Activated CD4-positive, CD25-positive, alpha-beta regulatory T cell treated with anti-CD3 and anti-CD28 coated beads, Interleukin-2, amount 50 U/mL, for 24 hours (primary cell): ENCODE data around the gene TIAL1.
"Not testable (repeated sequence)": the region's sequence is repeated elsewhere in the genome, so short reads cannot be mapped to it uniquely, and the experiment has no call there.

ENCODE experiments used
- ATAC-seq, 2 donors: fragments of 150-1000 bp; cut with Tn5 transposase; one replicate each; pipeline ENCODE4 v1.10.0; 2021; ENCODE audit warnings: mild to moderate bottlenecking in 1 of 2, moderate library complexity in 1 of 2

Gene TIAL1

GRCh38 chr10:119611433-119611832 lies 14.7 kb upstream of the TIAL1 start:
- ATAC-seq, result no peak

GRCh38 chr10:119609516-119609915 lies 12.8 kb upstream of the TIAL1 start:
- ATAC-seq, result no peak

GRCh38 chr10:119608316-119609155 lies 11.8 kb upstream of the TIAL1 start:
- peak; percentile 49 to 56 for ATAC-seq

GRCh38 chr10:119604468-119604867 lies 7.7 kb upstream of the TIAL1 start:
- ATAC-seq, result no peak

DNA sequence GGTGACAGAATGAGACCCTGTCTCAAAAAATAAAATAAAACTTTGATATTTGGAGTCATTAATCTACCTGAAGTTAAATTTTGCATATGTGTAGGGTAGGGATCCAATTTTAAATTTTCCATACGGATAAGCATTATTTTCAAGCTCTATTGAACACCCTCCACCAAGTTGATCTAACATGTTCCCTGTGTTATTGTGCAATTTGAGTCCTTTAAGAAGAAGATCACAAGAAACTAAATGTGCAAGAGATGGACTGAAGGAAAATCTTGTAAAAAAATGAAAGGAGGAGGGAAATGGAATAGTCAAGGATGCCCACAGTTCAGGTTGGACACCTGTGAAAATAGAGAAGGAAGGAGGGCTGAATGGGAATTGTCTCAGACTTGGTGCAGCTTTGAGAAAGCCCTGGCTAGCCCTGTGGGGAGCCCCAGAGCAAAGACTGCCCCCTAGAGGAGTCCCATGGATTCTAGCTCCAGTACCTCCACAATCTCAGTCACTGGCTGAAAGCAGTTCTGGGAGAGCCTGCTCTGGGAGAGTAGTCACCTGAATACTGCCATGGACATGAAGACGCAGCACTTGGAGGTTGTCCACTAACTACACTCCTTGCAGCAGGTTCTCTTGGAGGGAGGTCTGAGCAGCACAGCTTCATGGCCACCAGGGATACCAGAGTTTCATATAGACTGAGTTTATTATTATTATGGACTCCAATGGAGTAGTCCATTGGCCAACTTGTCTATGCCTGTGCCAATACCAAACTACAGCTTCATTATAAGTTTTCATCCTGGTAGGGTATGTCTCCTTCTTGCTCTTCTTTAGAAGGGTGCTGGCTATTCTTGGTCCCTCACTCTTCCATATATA lies 5.7 kb upstream of the TIAL1 start:
- ATAC-seq, result peak in 1 of 2 donors; percentile 58

- ATAC-seq, result no peak
Measured at GRCh38 chr10:119598397-119598796, 1.6 kb upstream of the TIAL1 start.

GRCh38 chr10:119597405-119598186 lies 832 bp upstream of the TIAL1 start:
- no peak for ATAC-seq

DNA sequence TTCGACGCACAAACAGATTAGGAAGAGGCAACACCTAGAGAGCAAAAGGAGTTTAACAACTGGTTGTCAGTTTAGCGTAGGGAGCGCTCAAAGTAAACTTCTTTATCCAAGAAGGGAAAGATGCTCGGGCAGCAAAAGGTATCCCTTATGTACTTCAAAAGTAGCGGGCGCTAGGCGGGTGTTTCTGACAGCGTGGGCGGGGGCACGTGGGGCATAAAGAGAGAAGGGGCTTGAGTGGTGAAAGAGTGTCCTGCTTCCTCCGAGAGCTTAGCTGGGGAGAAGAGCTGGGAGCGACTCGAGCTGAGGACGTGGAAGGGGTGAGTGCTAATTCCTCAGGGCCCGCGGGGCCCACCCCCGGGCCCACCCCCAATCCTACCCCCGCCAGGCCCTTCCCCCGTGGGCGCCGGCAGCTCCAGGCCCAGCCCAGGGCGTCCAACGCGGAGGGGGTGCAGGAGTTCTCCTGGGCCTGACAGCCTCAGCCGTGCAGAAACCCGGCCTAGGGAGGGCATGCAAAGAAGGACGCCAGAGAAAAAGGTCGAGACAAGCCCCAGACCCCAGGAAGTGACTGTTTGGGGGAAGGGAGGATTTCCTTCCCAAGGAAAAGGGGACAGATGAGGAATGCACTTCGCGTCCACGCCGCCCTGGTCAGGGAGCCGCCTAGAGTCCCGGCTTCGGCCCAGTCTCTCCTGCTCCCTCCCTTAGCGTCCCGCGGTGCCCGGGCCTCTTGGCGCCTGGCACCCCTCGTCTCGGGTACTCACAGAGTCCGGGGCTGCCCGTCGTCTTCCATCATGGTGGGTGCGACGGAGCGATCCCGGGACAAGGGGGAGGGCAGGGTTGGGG lies 868 bp downstream of the TIAL1 start:
- peak; percentile 15 to 20 for ATAC-seq

DNA sequence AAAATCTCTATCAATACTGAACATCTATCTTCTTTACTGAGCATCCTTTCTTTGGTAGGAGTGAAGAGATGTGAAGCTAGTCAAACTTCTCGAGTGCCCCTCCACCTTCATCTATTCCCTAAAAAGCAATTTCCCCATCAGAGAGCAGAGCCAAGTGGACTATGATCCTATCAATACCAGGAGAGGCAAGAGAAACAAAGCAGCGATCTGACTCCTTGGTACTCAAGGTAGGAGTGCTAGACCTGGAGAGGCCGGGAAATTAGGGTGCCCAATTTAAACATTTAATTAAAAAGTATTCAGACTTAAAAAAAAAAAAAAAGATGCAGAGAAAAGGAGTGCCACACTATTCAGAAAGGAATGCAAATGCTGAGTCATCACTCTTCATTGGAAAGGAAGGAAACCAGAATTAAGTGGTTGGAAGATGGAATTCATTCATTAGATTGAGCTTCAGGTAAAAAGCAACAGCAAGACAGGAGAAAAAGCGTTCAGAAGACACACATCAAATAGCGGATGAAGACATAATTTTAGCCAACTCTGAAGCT lies 1.6 kb downstream of the TIAL1 start:
- ATAC-seq, result no peak

DNA sequence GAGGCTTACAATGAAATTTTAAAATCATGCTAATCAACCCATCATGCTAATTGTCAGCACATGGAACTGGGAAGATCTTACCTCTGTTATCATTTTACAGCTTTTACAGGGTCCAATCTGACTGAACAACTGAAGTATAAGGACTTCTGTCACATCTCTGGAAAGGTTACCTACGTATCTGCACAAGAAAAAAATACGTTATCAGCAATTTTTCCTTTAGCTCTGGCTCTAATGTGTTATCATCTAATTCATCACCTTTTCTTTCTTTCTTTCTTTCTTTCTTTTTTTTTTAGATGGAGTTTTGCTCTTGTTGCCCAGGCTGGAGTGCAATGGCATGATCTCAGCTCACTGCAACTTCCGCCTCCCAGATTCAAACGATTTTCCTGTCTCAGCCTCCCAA lies 8.7 kb downstream of the TIAL1 start:
- ATAC-seq, result no peak

DNA sequence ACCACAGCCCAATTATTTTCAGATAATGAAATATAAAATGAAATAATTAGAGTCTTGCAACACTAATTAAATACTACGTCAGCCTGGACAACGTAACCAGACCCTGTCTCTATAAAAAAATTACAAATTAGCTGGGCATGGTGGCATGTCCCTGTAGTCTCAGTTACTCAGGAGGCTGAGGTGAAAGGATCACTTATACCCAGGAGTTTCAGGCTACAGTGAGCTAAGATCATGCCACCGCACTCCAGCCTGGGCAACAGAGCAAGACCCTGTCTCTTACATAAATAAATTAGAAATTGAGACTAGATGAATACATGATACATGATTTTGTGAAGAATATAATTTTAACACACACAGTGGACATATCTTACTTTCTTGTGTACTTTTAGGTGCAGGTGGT lies 18.4 kb downstream of the TIAL1 start:
- no peak for ATAC-seq

GRCh38 chr10:119575991-119576390 lies 20.8 kb downstream of the TIAL1 start:
- no peak for ATAC-seq

GRCh38 chr10:119575506-119575905 lies 21.3 kb downstream of the TIAL1 start:
- ATAC-seq, result peak; percentile 38 to 63

DNA sequence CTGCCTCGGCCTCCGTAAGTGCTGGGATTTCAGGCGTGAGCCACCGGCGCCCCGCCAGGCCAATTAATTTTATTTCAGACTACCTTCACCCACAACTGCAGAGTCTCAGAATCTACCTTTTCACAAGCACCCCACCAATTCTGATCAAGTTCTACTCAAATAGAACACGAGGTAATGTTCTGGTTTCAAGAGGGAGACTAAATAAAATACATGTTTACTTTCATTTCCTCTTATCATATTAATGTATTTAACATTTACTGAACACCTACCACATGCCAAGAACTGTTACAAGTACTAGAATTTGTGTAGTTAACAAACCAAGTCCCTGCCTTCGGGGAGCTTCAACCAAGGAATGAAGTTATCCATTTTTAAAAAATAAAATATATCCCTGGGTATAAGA lies 28.8 kb downstream of the TIAL1 start:
- ATAC-seq, result no peak

- ATAC-seq, result no peak
Measured at GRCh38 chr10:119562097-119562496, 34.7 kb downstream of the TIAL1 start.

DNA sequence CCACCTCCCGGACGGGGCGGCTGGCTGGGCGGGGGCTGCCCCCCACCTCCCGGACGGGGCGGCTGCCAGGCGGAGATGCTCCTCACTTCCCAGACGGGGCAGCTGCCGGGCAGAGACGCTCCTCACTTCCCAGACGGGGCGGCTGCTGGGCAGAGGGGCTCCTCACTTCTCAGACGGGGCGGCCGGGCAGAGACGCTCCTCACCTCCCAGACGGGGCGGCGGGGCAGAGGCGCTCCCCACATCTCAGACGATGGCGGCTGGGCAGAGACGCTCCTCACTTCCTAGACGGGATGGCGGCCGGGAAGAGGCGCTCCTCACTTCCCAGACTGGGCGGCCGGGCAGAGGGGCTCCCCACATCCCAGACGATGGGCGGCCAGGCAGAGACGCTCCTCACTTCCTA lies 37.3 kb downstream of the TIAL1 start:
- ATAC-seq, result not testable (repeated sequence)

GRCh38 chr10:119556081-119556480 lies 40.7 kb downstream of the TIAL1 start:
- ATAC-seq, result not testable (repeated sequence)

- ATAC-seq, result no peak
Measured at GRCh38 chr10:119555178-119555784, 41.5 kb downstream of the TIAL1 start.

- no peak for ATAC-seq
Measured at GRCh38 chr10:119550827-119551226, 45.9 kb downstream of the TIAL1 start.

DNA sequence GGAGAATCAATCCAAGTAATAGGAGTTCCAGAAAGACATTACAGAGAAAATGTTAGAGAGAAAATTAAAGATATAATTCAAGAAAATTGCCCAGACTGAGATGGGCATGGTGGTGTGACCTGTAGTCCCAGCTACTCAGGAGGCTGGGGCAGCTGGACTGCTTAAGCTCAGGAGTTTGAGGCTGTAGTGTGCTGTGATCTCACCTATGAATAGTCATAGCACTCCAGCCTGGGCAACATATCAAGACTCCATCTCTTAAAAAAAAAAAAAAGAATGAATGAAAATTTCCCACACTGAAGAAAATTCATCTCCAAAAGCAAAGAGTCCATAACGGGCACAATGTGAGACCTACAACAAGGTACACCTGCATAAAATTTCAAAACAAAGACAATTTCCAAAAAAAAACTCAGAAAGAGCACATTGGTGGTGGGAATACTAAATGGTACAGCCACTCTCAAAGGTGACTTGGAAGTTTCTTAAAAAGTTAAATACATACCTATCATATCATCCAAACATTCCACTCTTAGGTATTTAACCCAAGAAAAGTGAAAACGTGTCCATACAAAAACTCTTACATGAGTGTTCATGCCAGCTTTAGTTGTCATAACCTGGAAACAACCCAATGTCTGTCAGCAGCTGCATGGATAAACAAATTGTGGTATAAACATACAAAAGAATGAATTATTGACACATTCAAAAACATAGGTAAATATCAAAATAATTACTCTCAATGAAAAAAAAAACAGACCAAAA lies 47.3 kb downstream of the TIAL1 start:
- no peak for ATAC-seq

- ATAC-seq, result no peak
Measured at GRCh38 chr10:119546009-119546408, 50.8 kb downstream of the TIAL1 start.
